Activated B cell treated with CpG ODN at 0.5 μM for 24 hours (primary cell): ENCODE results near the gene RASSF3. TPM values are rescaled to one million over a fixed set of nuclear protein-coding genes. Genes with fewer than 3 reads are reported as not detected.

ENCODE experiments used
- ATAC-seq: fragments of 200-7000 bp; cut with Tn5 transposase; one replicate; pipeline ENCODE4 v1.10.0; 2021; ENCODE audit warnings: low read depth, mild to moderate bottlenecking, moderate library complexity
- CTCF ChIA-PET: fragments of 350-600 bp; sonication (Branson Sonifier 250); formaldehyde crosslinking; loops from one replicate; lab custom pipeline; 2021; ENCODE audit warnings: antibody characterized with exemption; lab: Charles Lee
- POLR2A ChIA-PET: fragments of 350-600 bp; sonication (Branson Sonifier 250); formaldehyde crosslinking; loops from one replicate; lab custom pipeline; 2021; ENCODE audit warnings: antibody characterized with exemption; lab: Charles Lee
- DNase-seq: peaks from one replicate; pipeline ENCODE4 v3.0.0; 2022
- H3K27ac Mint-ChIP-seq: one replicate; pipeline ENCODE4 v1.8.0; 2020; ENCODE audit warnings: mixed read lengths
- H3K27me3 Mint-ChIP-seq: one replicate; pipeline ENCODE4 v1.8.0; 2021; ENCODE audit warnings: mixed read lengths
- H3K36me3 Mint-ChIP-seq: one replicate; pipeline ENCODE4 v1.8.0; 2021; ENCODE audit warnings: low read depth, mixed read lengths
- H3K4me1 Mint-ChIP-seq: one replicate; pipeline ENCODE4 v1.8.0; 2021; ENCODE audit warnings: mixed read lengths
- H3K4me3 Mint-ChIP-seq: one replicate; pipeline ENCODE4 v1.8.0; 2020; ENCODE audit warnings: mild to moderate bottlenecking, mixed read lengths
- H3K9me3 Mint-ChIP-seq: one replicate; pipeline ENCODE4 v1.8.0; 2020; ENCODE audit warnings: mixed read lengths
- intact Hi-C: fragments of 100-400 bp; cut with micrococcal nuclease; formaldehyde crosslinking; loops from one replicate; pipeline ENCODE4 v1.15.1; 2024
- total RNA-seq: library from RNA; stranded (reverse); gene quantifications from 2 replicates; pipeline ENCODE4 v1.2.3, GENCODE V29; 2022
- TF ChIP-seq, protein P1 (sequence below): fragments of 200-600 bp; IDR thresholded peaks from one replicate; pipeline ENCODE4 v1.8.0; 2022; ENCODE audit warnings: antibody characterized with exemption, mild to moderate bottlenecking

The RASSF3 gene
- total RNA-seq, 1 donor from 2014 or later: 95.7 TPM

DNA sequence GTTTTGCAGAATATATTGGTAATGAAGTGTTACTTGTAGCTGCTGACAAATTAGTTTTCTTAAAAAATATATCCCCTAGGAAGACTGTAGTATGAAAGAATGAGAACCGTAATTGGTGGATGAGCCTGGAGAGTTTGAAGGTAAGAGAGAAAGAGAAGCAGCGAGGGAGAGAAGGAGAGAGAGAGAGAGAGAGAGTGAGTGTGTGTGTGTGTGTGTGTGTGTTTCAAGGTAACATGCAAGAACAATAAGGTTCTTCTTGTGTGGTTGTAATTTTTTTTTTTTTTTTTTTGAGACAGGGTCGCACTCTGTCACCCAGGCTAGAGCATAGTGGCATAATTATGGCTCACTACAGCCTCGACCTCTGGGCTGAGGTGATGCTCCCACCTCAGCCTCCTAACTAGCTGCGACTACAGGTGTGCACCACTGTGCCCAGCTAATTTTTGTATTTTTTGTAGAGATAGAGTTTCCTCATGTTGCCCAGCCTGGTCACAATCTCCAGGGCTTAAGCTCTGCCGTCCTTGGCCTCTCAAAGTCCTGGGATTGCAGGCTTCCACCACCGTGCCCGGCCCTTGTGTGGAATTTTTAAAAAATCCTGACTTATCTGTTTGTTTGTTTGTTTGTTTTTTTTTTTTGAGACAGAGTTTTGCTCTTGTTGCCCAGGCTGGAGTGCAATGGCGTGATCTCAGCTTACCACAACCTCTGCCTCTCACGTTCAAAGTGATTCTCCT lies 73.7 kb downstream of the RASSF3 start:
- ChIA-PET CTCF (interaction anchor here (1.3 to 1.4 kb wide), 2 partner anchors 10 to 14 kb away, joined by 4 read pairs; no protein-coding TSS in a partner anchor), POLR2A (no interaction called here)
- TF ChIP-seq, protein P1, sequence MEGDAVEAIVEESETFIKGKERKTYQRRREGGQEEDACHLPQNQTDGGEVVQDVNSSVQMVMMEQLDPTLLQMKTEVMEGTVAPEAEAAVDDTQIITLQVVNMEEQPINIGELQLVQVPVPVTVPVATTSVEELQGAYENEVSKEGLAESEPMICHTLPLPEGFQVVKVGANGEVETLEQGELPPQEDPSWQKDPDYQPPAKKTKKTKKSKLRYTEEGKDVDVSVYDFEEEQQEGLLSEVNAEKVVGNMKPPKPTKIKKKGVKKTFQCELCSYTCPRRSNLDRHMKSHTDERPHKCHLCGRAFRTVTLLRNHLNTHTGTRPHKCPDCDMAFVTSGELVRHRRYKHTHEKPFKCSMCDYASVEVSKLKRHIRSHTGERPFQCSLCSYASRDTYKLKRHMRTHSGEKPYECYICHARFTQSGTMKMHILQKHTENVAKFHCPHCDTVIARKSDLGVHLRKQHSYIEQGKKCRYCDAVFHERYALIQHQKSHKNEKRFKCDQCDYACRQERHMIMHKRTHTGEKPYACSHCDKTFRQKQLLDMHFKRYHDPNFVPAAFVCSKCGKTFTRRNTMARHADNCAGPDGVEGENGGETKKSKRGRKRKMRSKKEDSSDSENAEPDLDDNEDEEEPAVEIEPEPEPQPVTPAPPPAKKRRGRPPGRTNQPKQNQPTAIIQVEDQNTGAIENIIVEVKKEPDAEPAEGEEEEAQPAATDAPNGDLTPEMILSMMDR: no peak
- Mint-ChIP-seq H3K36me3 (peaks cover 51% of the 10 kb centered on the region), H3K27ac (no peak overlapping the region), H3K9me3 (no peaks in the 10 kb centered on the region), H3K4me1 (peaks cover 54% of the 10 kb centered on the region), H3K27me3 (no peaks in the 10 kb centered on the region), H3K4me3 (no peak overlapping the region)
- no peak for DNase-seq
- intact Hi-C loops: no loop called here
- no peak for ATAC-seq

DNA sequence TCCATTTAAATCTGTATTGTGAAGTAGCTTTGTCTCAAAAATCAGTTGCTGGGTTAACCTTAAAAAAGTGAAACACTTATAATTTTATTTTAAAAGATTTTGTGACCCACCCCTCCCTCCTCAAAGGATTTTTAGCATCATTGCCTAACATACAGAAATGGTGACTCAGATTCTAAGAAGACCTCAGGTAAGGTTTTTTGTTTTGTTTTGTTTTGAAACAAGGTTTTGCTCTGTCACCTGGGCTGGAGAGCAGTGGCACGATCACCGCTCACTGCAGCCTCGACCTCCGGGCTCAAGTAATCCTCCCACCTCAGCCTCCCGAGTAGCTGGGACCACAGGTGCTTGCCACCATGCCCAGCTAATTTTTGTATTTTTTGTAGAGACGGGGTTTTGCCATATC lies 74.8 kb downstream of the RASSF3 start:
- DNase-seq (no peak), ATAC-seq (no peak)
- no peaks in the 10 kb centered on the region for H3K9me3 Mint-ChIP-seq
- H3K4me3 Mint-ChIP-seq: no peak overlapping the region
- intact Hi-C loops: no loop called here
- peaks cover 43% of the 10 kb centered on the region for H3K4me1 Mint-ChIP-seq
- no peaks in the 10 kb centered on the region for H3K27me3 Mint-ChIP-seq
- TF ChIP-seq, protein P1: no peak
- no peak overlapping the region for H3K27ac Mint-ChIP-seq
- ChIA-PET POLR2A (interaction anchor here (0.7 to 1.3 kb wide), 2 partner anchors 75 to 1551 kb away, joined by 4 to 6 read pairs; no protein-coding TSS in a partner anchor), CTCF (no interaction called here)
- peaks cover 54% of the 10 kb centered on the region for H3K36me3 Mint-ChIP-seq

DNA sequence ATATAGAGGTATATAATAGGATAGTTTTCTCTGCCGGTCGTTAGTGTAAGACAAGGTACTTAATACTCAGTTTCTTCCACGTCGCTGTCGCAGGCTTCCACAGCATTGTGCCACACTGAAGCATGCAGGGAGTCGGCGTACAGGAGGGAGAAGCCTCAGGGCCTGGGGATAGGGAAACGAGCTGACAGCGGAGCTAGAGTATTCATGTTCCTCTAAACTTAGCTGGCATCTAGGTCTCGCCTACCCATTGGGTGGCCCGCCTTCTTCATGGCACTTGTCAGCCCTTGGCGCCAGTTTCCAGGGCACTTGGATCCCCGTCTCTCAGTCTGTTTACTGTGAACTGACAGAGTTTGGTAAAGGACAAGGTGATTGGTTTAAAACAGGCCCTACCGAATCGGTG lies 75.3 kb downstream of the RASSF3 start:
- TF ChIP-seq, protein P1: no peak
- DNase-seq (no peak), ATAC-seq (no peak)
- Mint-ChIP-seq H3K4me3 (no peak overlapping the region), H3K27ac (peak overlapping the region; percentile 24), H3K4me1 (peaks cover 37% of the 10 kb centered on the region), H3K27me3 (no peaks in the 10 kb centered on the region), H3K36me3 (peaks cover 58% of the 10 kb centered on the region), H3K9me3 (no peaks in the 10 kb centered on the region)
- POLR2A ChIA-PET: interaction anchor here (0.7 to 1.3 kb wide), 2 partner anchors 76 to 1550 kb away, joined by 4 to 6 read pairs; no protein-coding TSS in a partner anchor
- intact Hi-C loops: no loop called here
- CTCF ChIA-PET: no interaction called here

DNA sequence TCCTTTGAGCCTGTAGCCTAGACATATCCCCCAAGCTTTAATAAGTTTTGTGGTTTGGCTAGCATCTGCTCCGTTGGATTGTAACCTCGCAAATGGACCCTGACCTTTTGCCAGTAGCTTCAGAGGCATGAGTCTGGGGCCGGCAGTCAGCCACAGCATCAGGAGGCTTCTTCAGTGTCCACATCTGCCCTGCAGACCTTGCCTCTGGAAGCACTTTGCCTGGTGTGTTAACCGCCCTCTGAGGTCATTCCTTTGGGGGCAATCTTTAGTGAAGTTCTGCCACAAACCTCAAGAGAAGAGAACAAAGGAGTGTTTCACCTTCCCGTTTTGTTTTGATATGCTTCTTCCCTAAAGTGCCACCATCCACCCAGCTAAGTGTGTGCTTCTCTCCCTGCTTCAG lies 77.5 kb downstream of the RASSF3 start:
- DNase-seq: no peak
- Mint-ChIP-seq H3K36me3 (peaks cover 71% of the 10 kb centered on the region), H3K27me3 (no peaks in the 10 kb centered on the region), H3K4me1 (peaks cover 26% of the 10 kb centered on the region), H3K9me3 (no peaks in the 10 kb centered on the region), H3K27ac (peak overlapping the region; percentile 2), H3K4me3 (no peak overlapping the region)
- intact Hi-C loops: no loop called here
- TF ChIP-seq, protein P1: no peak
- POLR2A ChIA-PET: interaction anchor here (0.7 to 1.9 kb wide), 2 partner anchors 77 to 132 kb away, joined by 6 read pairs; no protein-coding TSS in a partner anchor
- CTCF ChIA-PET: no interaction called here
- ATAC-seq: no peak

DNA sequence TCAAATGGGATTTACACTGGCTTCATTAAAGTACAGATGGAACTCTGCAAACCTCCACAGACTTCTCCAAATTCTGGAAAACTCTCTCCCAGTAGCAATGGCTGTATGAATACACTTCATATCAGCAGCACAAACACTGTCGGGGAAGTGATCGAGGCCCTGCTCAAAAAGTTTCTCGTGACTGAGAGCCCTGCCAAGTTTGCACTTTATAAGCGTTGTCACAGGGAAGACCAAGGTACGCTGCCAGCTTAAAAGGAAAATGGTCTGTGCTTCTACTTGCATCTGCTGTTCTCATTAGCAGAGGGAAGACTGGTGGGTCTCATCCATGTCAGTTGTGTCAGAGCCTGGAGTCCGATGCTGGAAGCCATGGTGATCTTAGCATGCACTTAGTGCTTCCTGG lies 77.9 kb downstream of the RASSF3 start:
- Mint-ChIP-seq H3K4me3 (no peak overlapping the region), H3K4me1 (peaks cover 22% of the 10 kb centered on the region), H3K36me3 (peaks cover 75% of the 10 kb centered on the region), H3K27ac (peak overlapping the region; percentile 55), H3K27me3 (no peaks in the 10 kb centered on the region), H3K9me3 (no peaks in the 10 kb centered on the region)
- DNase-seq: no peak
- intact Hi-C loops: no loop called here
- ChIA-PET CTCF (interaction anchor here (1.3 kb wide), 1 partner anchor 139 kb away, joined by 7 read pairs; no protein-coding TSS in a partner anchor), POLR2A (interaction anchor here (0.7 to 1.9 kb wide), 2 partner anchors 77 to 132 kb away, joined by 6 read pairs; no protein-coding TSS in a partner anchor)
- no peak for ATAC-seq
- TF ChIP-seq, protein P1: no peak
